ENCODE measurements around the gene CCL26. TPM values are rescaled to one million over a fixed set of nuclear protein-coding genes. Genes with fewer than 3 reads are reported as not detected.
A peak's percentile ranks its signal among the peaks of the same experiment; 100 is the strongest.
"Not testable (repeated sequence)": the region's sequence is repeated elsewhere in the genome, so short reads cannot be mapped to it uniquely, and the experiment has no call there.

The CCL26 gene
- polyA plus RNA-seq, 4 donors = 3.7 TPM; not detected in 3

GRCh38 chr7:75802552-75802821 is 30.5 kb upstream of the CCL26 start:
- 89 to 91% (median 90%) methylated on average over 5 of the region's 5 CpGs for WGBS, 3 donors
- Histone ChIP-seq H3K9me3 (ENCODE audit: control insufficient read depth in 2 of 2, insufficient read depth in 1 of 2, low read depth in 1 of 2, low read length in 1 of 2) (peaks cover 0 to 22% of the 10 kb centered on the region in 2 donors), H3K4me1 (ENCODE audit: control insufficient read depth in 3 of 3, insufficient read depth in 2 of 3, low read depth in 1 of 3, low read length in 2 of 3) (no peaks in the 10 kb centered on the region), H3K36me3 (ENCODE audit: control insufficient read depth in 3 of 3, insufficient read depth in 2 of 3, low read depth in 1 of 3, low read length in 3 of 3) (no peaks in the 10 kb centered on the region), H3K4me3 (ENCODE audit: low read depth in 1 of 3, low read length in 3 of 3) (no peak overlapping the region), H3K27ac (ENCODE audit: low read depth in 1 of 3, low read length in 2 of 3) (no peak overlapping the region), H3K27me3 (ENCODE audit: control insufficient read depth in 3 of 3, insufficient read depth in 3 of 3, low read length in 3 of 3) (no peaks in the 10 kb centered on the region)
- DNase-seq (no peak), FAIRE-seq (no peak)

- no peak overlapping the region for H3K4me3 ChIP-seq (ENCODE audit: low read depth in 1 of 3, low read length in 3 of 3)
- no peak for FAIRE-seq
- WGBS, 3 donors = 14 to 55% (median 29%) methylated on average over 4 of the region's 4 CpGs
- H3K36me3 ChIP-seq (ENCODE audit: control insufficient read depth in 3 of 3, insufficient read depth in 2 of 3, low read depth in 1 of 3, low read length in 3 of 3) = no peaks in the 10 kb centered on the region
- no peak overlapping the region for H3K27ac ChIP-seq (ENCODE audit: low read depth in 1 of 3, low read length in 2 of 3)
- DNase-seq = peak in 1 of 2 donors; percentile 76
- H3K27me3 ChIP-seq (ENCODE audit: control insufficient read depth in 3 of 3, insufficient read depth in 3 of 3, low read length in 3 of 3) = peaks cover 0 to 11% (median 0%) of the 10 kb centered on the region in 3 donors
- H3K4me1 ChIP-seq (ENCODE audit: control insufficient read depth in 3 of 3, insufficient read depth in 2 of 3, low read depth in 1 of 3, low read length in 2 of 3) = no peaks in the 10 kb centered on the region
- no peaks in the 10 kb centered on the region for H3K9me3 ChIP-seq (ENCODE audit: control insufficient read depth in 2 of 2, insufficient read depth in 1 of 2, low read depth in 1 of 2, low read length in 1 of 2)
Measured at GRCh38 chr7:75798770-75799169, 26.8 kb upstream of the CCL26 start.

GRCh38 chr7:75796420-75796819 is 24.4 kb upstream of the CCL26 start:
- WGBS, 3 donors = 84 to 93% (median 88%) methylated on average over 6 of the region's 6 CpGs
- no peak for DNase-seq
- H3K36me3 ChIP-seq (ENCODE audit: control insufficient read depth in 3 of 3, insufficient read depth in 2 of 3, low read depth in 1 of 3, low read length in 3 of 3) = no peaks in the 10 kb centered on the region
- no peaks in the 10 kb centered on the region for H3K9me3 ChIP-seq (ENCODE audit: control insufficient read depth in 2 of 2, insufficient read depth in 1 of 2, low read depth in 1 of 2, low read length in 1 of 2)
- no peaks in the 10 kb centered on the region for H3K4me1 ChIP-seq (ENCODE audit: control insufficient read depth in 3 of 3, insufficient read depth in 2 of 3, low read depth in 1 of 3, low read length in 2 of 3)
- H3K27ac ChIP-seq (ENCODE audit: low read depth in 1 of 3, low read length in 2 of 3) = peak overlapping the region in 1 of 3 donors; percentile 55
- no peak for FAIRE-seq
- no peak overlapping the region for H3K4me3 ChIP-seq (ENCODE audit: low read depth in 1 of 3, low read length in 3 of 3)
- peaks cover 0 to 11% (median 0%) of the 10 kb centered on the region in 3 donors for H3K27me3 ChIP-seq (ENCODE audit: control insufficient read depth in 3 of 3, insufficient read depth in 3 of 3, low read length in 3 of 3)

- peak in 1 of 2 donors; percentile 35 for DNase-seq
- Histone ChIP-seq H3K4me1 (ENCODE audit: control insufficient read depth in 3 of 3, insufficient read depth in 2 of 3, low read depth in 1 of 3, low read length in 2 of 3) (peaks cover 0 to 2% (median 0%) of the 10 kb centered on the region in 3 donors), H3K4me3 (ENCODE audit: low read depth in 1 of 3, low read length in 3 of 3) (no peak overlapping the region), H3K27me3 (ENCODE audit: control insufficient read depth in 3 of 3, insufficient read depth in 3 of 3, low read length in 3 of 3) (peaks cover 0 to 11% (median 0%) of the 10 kb centered on the region in 3 donors), H3K36me3 (ENCODE audit: control insufficient read depth in 3 of 3, insufficient read depth in 2 of 3, low read depth in 1 of 3, low read length in 3 of 3) (no peaks in the 10 kb centered on the region), H3K27ac (ENCODE audit: low read depth in 1 of 3, low read length in 2 of 3) (peak overlapping the region in 1 of 3 donors; percentile 55), H3K9me3 (ENCODE audit: control insufficient read depth in 2 of 2, insufficient read depth in 1 of 2, low read depth in 1 of 2, low read length in 1 of 2) (no peaks in the 10 kb centered on the region)
- WGBS, 3 donors = 20 to 38% (median 30%) methylated on average over 9 of the region's 9 CpGs
- no peak for FAIRE-seq
Measured at GRCh38 chr7:75795831-75796285, 23.8 kb upstream of the CCL26 start.

GRCh38 chr7:75793676-75794075 is 21.7 kb upstream of the CCL26 start:
- Histone ChIP-seq H3K27me3 (ENCODE audit: control insufficient read depth in 3 of 3, insufficient read depth in 3 of 3, low read length in 3 of 3) (peaks cover 0 to 11% (median 0%) of the 10 kb centered on the region in 3 donors), H3K4me1 (ENCODE audit: control insufficient read depth in 3 of 3, insufficient read depth in 2 of 3, low read depth in 1 of 3, low read length in 2 of 3) (peaks cover 0 to 2% (median 0%) of the 10 kb centered on the region in 3 donors), H3K27ac (ENCODE audit: low read depth in 1 of 3, low read length in 2 of 3) (no peak overlapping the region), H3K36me3 (ENCODE audit: control insufficient read depth in 3 of 3, insufficient read depth in 2 of 3, low read depth in 1 of 3, low read length in 3 of 3) (no peaks in the 10 kb centered on the region), H3K9me3 (ENCODE audit: control insufficient read depth in 2 of 2, insufficient read depth in 1 of 2, low read depth in 1 of 2, low read length in 1 of 2) (no peaks in the 10 kb centered on the region), H3K4me3 (ENCODE audit: low read depth in 1 of 3, low read length in 3 of 3) (no peak overlapping the region)
- WGBS, 3 donors = 91 to 95% (median 92%) methylated on average over 2 of the region's 2 CpGs
- FAIRE-seq = no peak
- DNase-seq = no peak

- H3K27me3 ChIP-seq (ENCODE audit: control insufficient read depth in 3 of 3, insufficient read depth in 3 of 3, low read length in 3 of 3) = peaks cover 0 to 11% (median 0%) of the 10 kb centered on the region in 3 donors
- WGBS, 3 donors = 90 to 96% (median 96%) methylated on average over 5 of the region's 5 CpGs
- H3K9me3 ChIP-seq (ENCODE audit: control insufficient read depth in 2 of 2, insufficient read depth in 1 of 2, low read depth in 1 of 2, low read length in 1 of 2); FAIRE-seq; H3K4me1 ChIP-seq (ENCODE audit: control insufficient read depth in 3 of 3, insufficient read depth in 2 of 3, low read depth in 1 of 3, low read length in 2 of 3); H3K36me3 ChIP-seq (ENCODE audit: control insufficient read depth in 3 of 3, insufficient read depth in 2 of 3, low read depth in 1 of 3, low read length in 3 of 3); H3K27ac ChIP-seq (ENCODE audit: low read depth in 1 of 3, low read length in 2 of 3); DNase-seq; H3K4me3 ChIP-seq (ENCODE audit: low read depth in 1 of 3, low read length in 3 of 3): not testable (repeated sequence)
Measured at GRCh38 chr7:75792567-75792966, 20.6 kb upstream of the CCL26 start.

- FAIRE-seq = no peak
- DNase-seq = no peak
- no peak overlapping the region for H3K27ac ChIP-seq (ENCODE audit: low read depth in 1 of 3, low read length in 2 of 3)
Measured at GRCh38 chr7:75789361-75789924, 17.4 kb upstream of the CCL26 start.

GRCh38 chr7:75788154-75788847 is 16.3 kb upstream of the CCL26 start:
- H3K27ac ChIP-seq (ENCODE audit: low read depth in 1 of 3, low read length in 2 of 3); H3K4me1 ChIP-seq (ENCODE audit: control insufficient read depth in 3 of 3, insufficient read depth in 2 of 3, low read depth in 1 of 3, low read length in 2 of 3); FAIRE-seq; DNase-seq; H3K27me3 ChIP-seq (ENCODE audit: control insufficient read depth in 3 of 3, insufficient read depth in 3 of 3, low read length in 3 of 3); H3K9me3 ChIP-seq (ENCODE audit: control insufficient read depth in 2 of 2, insufficient read depth in 1 of 2, low read depth in 1 of 2, low read length in 1 of 2); H3K4me3 ChIP-seq (ENCODE audit: low read depth in 1 of 3, low read length in 3 of 3); H3K36me3 ChIP-seq (ENCODE audit: control insufficient read depth in 3 of 3, insufficient read depth in 2 of 3, low read depth in 1 of 3, low read length in 3 of 3): not testable (repeated sequence)
- WGBS, 3 donors = 77 to 84% (median 83%) methylated on average over 14 of the region's 14 CpGs

More at GRCh38 chr7:75789361-75789924, 17.4 kb upstream of the CCL26 start:
- WGBS, 3 donors = 78 to 97% (median 93%) methylated on average over 3 of the region's 3 CpGs
- peaks cover 0 to 2% (median 0%) of the 10 kb centered on the region in 3 donors for H3K4me1 ChIP-seq (ENCODE audit: control insufficient read depth in 3 of 3, insufficient read depth in 2 of 3, low read depth in 1 of 3, low read length in 2 of 3)
- H3K36me3 ChIP-seq (ENCODE audit: control insufficient read depth in 3 of 3, insufficient read depth in 2 of 3, low read depth in 1 of 3, low read length in 3 of 3) = no peaks in the 10 kb centered on the region
- no peaks in the 10 kb centered on the region for H3K27me3 ChIP-seq (ENCODE audit: control insufficient read depth in 3 of 3, insufficient read depth in 3 of 3, low read length in 3 of 3)
- H3K4me3 ChIP-seq (ENCODE audit: low read depth in 1 of 3, low read length in 3 of 3) = no peak overlapping the region
- no peaks in the 10 kb centered on the region for H3K9me3 ChIP-seq (ENCODE audit: control insufficient read depth in 2 of 2, insufficient read depth in 1 of 2, low read depth in 1 of 2, low read length in 1 of 2)
